Measurements from ENCODE around the gene ERGIC1.

ERGIC1 gene

DNA sequence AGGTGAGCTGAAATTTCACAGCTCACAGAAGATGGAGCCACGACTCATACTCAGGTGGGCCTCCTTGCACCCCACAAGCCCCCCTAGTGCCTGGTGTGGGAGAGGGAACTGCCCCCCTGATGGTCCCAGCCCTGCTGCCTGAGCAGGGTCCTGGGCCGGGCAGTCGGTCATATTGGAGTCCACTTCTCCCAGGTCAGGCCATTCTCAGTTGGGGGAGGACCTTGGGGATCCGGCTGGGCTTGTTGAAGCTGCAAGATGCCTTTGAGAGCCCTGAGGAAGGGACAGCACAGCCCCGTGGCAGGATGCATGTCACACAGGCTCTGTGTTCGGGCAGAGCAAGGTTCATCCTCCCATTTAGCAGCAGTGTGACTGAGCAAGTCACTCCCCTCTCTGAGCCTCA, 56.6 kb downstream of the ERGIC1 start:
- Histone ChIP-seq H3K36me3 (replicated peaks) (peaks cover 20% of the 10 kb centered on the region), H3K27ac (no peak overlapping the region), H3K4me3 (ENCODE audit: low read depth, low read length) (no peak overlapping the region), H3K27me3 (replicated peaks) (no peaks in the 10 kb centered on the region)
- TF ChIP-seq, protein P1, sequence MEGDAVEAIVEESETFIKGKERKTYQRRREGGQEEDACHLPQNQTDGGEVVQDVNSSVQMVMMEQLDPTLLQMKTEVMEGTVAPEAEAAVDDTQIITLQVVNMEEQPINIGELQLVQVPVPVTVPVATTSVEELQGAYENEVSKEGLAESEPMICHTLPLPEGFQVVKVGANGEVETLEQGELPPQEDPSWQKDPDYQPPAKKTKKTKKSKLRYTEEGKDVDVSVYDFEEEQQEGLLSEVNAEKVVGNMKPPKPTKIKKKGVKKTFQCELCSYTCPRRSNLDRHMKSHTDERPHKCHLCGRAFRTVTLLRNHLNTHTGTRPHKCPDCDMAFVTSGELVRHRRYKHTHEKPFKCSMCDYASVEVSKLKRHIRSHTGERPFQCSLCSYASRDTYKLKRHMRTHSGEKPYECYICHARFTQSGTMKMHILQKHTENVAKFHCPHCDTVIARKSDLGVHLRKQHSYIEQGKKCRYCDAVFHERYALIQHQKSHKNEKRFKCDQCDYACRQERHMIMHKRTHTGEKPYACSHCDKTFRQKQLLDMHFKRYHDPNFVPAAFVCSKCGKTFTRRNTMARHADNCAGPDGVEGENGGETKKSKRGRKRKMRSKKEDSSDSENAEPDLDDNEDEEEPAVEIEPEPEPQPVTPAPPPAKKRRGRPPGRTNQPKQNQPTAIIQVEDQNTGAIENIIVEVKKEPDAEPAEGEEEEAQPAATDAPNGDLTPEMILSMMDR (IDR thresholded peaks at IDR 0.05; ENCODE audit: low read depth, low read length, missing control alignments), result no peak
- in situ Hi-C loops (cut with HindIII; ENCODE audit: low pct_ligation_motif_present, low sequenced_read_pairs), result no loop called here
- no peak for DNase-seq

DNA sequence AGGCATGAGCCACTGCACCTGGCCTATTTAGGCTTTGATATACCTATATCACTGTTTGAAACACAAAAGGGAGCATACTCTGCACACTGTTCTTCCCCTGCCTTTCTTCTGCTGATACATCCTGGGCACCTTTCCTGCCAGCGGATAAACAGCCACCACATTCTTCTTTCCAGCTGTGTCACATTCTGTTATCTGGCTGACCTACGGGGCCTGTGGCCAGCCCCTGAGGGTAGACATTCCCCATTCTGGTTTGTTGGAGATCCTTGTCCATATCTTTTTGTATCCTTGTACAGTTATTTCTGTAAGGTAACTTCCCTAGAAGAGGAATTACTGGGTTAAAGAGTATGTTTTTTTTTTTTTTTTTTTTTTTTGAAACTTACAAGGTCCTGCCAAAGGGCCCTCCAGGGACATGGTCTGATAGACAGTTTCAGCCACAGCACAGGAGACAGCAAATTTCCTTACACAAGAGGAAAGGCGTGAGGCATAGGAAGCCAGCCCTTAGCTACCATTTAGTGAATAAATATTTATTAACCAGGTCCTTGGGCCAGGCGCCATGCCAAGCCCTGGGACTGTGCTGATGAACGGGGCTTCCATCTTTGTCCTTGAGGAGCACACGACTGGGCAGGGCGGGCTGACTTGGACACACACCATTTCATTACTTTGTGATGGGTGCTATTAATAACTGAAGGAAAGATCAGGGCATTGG, 57.8 kb downstream of the ERGIC1 start:
- in situ Hi-C loops (cut with HindIII; ENCODE audit: low pct_ligation_motif_present, low sequenced_read_pairs), result no loop called here
- TF ChIP-seq, protein P1 (IDR thresholded peaks at IDR 0.05; ENCODE audit: low read depth, low read length, missing control alignments), result no peak

DNA sequence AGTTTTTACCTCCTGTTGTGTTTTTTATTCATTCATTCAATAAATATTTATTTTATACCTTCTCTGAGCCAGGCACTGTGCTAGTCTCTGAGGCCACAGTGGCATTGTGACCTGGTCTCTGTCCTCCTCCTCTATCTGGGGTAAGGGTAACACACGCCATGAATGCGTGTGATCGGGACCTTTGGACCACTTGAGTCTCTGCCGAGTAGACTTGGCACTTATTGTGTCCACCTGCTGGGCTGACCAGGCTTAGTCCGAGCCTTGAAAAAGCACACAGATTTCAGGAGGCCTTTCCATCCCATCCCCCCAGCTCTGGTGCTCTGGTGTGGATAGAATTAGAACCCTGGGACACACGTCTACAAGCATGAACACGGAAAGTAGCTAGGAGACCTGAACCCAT, 58.7 kb downstream of the ERGIC1 start:
- DNase-seq, result no peak
- H3K4me3 ChIP-seq (ENCODE audit: low read depth, low read length), result no peak overlapping the region
- H3K27ac ChIP-seq, result peak overlapping the region; percentile 35
- peaks cover 26% of the 10 kb centered on the region for H3K36me3 ChIP-seq (replicated peaks)
- in situ Hi-C loops (cut with HindIII; ENCODE audit: low pct_ligation_motif_present, low sequenced_read_pairs), result no loop called here
- TF ChIP-seq, protein P1 (IDR thresholded peaks at IDR 0.05; ENCODE audit: low read depth, low read length, missing control alignments), result no peak
- no peaks in the 10 kb centered on the region for H3K27me3 ChIP-seq (replicated peaks)

More for the DNA sequence above, 57.8 kb downstream of the ERGIC1 start:
- no peak for DNase-seq
- peaks cover 24% of the 10 kb centered on the region for H3K36me3 ChIP-seq (replicated peaks)
- H3K27me3 ChIP-seq (replicated peaks), result no peaks in the 10 kb centered on the region
- H3K27ac ChIP-seq, result peak overlapping the region; percentile 35
- no peak overlapping the region for H3K4me3 ChIP-seq (ENCODE audit: low read depth, low read length)

DNA sequence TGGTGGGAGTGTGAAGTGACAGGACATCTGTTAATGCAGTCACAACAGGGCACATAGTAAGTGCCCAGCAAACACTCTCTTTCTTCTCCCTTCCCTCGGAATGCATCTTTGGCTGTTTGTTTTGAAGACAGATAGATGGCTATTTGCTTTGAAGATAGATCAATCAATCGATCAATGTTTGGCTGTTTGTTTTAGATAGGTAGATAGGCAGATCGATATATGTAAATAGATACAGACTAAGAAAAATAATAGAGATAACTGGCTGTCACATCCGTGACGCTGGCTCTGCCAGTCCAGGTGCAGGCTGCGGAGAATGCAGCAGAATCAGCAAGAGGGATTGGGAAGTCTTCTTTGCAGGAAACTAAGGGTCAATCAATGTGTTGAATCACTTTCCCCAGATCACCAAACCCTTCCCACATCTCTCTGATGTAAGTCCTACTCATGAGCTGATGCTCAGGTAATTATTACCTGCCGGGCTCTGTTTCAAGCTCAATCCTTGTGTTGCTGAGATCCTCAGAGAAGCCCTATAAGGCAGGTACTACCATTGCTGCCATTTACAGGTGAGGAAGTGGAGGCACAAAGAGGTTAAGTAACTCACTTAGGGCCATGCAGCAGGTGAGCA, 60.8 kb downstream of the ERGIC1 start:
- no peak for DNase-seq
- H3K36me3 ChIP-seq (replicated peaks), result peaks cover 29% of the 10 kb centered on the region
- no peaks in the 10 kb centered on the region for H3K27me3 ChIP-seq (replicated peaks)
- no peak overlapping the region for H3K4me3 ChIP-seq (ENCODE audit: low read depth, low read length)
- TF ChIP-seq, protein P1 (IDR thresholded peaks at IDR 0.05; ENCODE audit: low read depth, low read length, missing control alignments), result no peak
- H3K27ac ChIP-seq, result no peak overlapping the region
- in situ Hi-C loops (cut with HindIII; ENCODE audit: low pct_ligation_motif_present, low sequenced_read_pairs), result no loop called here

DNA sequence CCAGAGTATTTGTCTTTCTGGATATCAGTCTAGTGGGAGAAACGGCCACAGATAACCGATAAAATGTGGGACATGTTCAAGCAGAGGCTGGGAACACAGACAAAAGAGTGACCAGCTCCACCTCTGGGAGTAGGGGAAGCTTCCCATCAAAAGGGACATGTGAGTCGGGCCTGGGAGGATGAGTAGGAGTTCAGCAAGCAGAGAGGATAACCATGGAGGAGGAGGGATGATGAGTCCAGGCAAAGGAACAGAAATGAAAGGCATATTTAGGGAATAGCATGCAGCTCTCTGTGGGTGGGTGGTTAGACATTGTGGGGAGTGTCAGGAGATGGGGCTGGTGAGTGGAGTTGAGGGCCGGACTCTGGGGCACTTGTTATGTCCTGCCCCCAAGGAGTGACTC, 61.5 kb downstream of the ERGIC1 start:
- peak overlapping the region; percentile 99 for H3K27ac ChIP-seq
- TF ChIP-seq, protein P1 (IDR thresholded peaks at IDR 0.05; ENCODE audit: low read depth, low read length, missing control alignments), result no peak
- in situ Hi-C loops (cut with HindIII; ENCODE audit: low pct_ligation_motif_present, low sequenced_read_pairs), result no loop called here
- no peaks in the 10 kb centered on the region for H3K27me3 ChIP-seq (replicated peaks)
- no peak for DNase-seq
- peaks cover 30% of the 10 kb centered on the region for H3K36me3 ChIP-seq (replicated peaks)
- H3K4me3 ChIP-seq (ENCODE audit: low read depth, low read length), result no peak overlapping the region

Data from brain microvascular endothelial cell (primary cell).